HG03103 (cell line): ENCODE results near the gene GRIK4.

Source experiments
- ATAC-seq: cut with Tn5 transposase; IDR thresholded peaks from one replicate; pipeline ENCODE4 v1.9.1; 2021; ENCODE audit warnings: low read depth; ENCODE audit not compliant: unreplicated experiment

GRIK4 gene

DNA sequence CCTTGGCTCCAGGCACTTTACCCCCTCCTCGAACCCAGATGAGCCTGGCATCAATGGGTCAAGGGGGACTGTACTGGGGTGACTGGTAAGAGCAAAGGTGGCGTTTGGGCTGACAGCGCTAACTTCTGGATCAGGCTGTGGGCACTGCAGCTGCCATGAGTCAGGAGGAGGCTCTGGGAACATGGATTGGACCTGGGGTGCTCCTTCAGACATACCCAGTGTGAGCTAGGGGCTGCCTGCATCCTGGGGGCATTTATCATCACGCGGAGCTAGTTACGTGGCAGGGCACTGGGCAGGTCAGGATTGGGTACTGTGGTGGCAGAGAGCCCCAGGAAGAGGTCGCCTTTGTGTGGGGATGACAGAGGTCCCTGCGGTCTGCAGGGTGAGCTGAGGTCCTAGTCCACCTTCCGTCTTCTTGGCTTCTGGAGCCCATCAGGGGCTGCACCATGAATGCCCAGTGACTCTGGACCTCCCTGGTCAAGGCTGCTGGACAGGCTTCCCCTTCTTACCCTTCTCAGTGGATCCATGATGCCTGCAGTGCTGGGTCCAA is 13.1 kb downstream of the GRIK4 start:
- ATAC-seq = no peak

DNA sequence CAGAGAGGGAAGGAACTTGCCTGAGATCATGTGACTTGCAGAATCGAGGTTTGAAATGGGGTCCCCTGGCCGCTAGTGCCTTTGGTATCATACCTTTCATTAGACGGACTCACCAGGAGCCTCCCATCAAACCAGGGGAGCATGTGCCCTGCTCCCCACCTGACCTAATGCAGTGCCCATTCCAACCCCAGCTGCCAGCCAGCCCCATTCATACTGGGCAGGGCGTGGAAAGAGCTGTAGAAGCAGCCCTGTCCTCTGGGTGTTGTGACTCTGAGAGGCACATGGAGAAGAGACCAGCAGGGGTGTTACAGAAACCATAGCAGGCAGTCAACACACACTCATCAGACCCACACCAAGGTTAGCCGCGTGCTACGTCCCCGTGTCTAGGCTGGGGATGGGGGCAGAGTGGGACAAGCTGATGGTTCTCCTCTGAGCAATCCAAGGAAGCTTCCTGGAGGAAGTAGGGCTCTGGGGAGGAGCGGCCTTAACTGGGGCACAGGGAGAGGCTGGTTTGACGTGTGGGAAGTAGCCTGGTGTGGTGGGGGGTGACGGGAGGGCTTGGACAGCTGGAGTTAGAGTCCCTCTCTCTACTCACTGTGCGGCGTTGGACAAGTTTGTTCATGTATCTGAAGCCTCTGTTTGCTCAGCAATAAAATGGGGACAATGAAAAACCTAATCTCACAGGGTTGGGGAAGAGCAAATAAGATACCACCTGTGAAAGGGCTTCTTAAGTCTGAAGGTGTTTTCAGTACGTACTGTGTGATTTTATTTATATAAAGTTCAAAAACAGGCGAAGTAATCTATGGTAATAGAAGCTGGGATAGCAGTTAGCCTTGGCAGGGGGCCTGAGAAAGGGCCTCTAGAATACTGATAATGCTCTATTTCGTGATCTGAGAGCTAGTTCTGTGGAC is 14.0 kb downstream of the GRIK4 start:
- no peak for ATAC-seq

GRCh38 chr11:120526241-120526640 is 14.7 kb downstream of the GRIK4 start:
- no peak for ATAC-seq

DNA sequence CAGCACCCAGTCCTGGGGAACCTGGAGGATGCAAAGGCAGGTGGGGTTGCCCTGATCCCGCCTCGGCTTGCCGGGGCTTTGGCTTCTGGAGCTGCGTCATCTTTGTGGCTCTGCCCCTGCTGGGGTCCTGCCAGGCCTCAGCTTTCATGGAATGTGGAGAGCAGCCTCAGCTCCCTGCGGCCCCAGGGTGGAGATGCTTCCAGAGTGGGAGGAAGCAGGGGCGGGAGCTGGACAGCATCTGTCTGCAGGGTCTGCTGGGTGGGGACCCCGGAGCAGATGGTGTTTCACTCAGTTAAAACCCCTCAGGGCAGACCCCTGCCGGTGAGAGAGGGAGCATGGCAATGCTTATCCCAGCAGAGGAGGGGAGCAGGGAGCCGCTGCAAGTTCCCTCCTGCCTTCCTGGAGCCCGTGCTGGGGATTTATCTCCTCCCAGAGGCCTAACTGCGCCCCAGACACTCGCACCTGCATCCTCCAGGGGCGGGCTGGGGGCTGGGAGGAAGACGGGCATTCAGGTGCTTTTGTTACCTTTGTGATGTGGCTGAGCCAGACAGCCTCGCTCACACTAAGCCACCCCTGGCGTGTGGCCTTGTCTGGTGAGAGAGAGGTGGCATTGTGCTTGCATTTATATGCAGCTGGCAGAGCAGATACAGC is 15.7 kb downstream of the GRIK4 start:
- ATAC-seq = no peak

GRCh38 chr11:120528749-120529148 is 17.2 kb downstream of the GRIK4 start:
- no peak for ATAC-seq

GRCh38 chr11:120529214-120529613 is 17.7 kb downstream of the GRIK4 start:
- ATAC-seq = no peak

DNA sequence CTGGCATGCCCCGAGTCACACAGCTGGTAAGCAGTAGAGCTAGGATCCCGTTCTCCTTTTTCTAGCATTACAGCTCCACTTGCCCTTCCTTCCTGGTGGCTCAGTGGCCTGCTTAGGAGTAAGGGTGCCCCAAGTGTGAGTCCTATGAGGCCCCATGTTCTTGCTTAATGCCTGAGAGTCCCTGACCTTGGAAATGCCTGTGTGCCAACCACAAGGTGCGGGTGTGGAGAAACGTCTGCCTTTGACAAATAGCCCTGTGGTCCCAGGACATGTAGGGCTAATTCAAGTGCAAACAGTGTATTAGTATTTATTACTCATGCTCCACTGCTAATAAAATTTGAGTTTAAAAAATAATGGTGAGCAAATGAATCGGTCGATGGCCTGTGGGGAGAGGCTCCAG is 18.4 kb downstream of the GRIK4 start:
- ATAC-seq = no peak

- ATAC-seq = no peak
These were observed 20.7 kb downstream of the GRIK4 start for GRCh38 chr11:120532082-120532831.

- no peak for ATAC-seq
These were observed 21.3 kb downstream of the GRIK4 start for GRCh38 chr11:120532832-120533196.

GRCh38 chr11:120536091-120536796 is 24.7 kb downstream of the GRIK4 start:
- ATAC-seq = no peak

GRCh38 chr11:120536797-120537169 is 25.2 kb downstream of the GRIK4 start:
- no peak for ATAC-seq

DNA sequence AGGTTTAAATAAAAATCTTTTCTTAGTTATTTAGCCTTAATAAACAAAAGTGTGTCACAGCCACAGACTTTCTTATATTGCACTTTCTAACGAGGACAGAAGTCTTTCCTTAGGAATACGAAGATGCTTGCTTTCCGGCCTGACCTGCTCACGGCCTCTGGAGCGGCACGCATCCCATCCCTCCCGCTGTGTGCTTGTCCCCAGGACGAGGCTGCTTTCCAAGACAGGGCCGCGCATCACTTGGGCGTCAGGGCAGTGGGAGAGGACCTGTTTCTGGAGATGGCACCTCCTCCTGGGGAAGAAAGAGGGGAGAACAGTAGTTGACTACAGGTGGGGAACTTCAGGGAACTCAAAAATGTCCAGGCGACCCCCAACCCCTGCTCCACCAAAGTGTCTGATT is 26.4 kb downstream of the GRIK4 start:
- no peak for ATAC-seq

DNA sequence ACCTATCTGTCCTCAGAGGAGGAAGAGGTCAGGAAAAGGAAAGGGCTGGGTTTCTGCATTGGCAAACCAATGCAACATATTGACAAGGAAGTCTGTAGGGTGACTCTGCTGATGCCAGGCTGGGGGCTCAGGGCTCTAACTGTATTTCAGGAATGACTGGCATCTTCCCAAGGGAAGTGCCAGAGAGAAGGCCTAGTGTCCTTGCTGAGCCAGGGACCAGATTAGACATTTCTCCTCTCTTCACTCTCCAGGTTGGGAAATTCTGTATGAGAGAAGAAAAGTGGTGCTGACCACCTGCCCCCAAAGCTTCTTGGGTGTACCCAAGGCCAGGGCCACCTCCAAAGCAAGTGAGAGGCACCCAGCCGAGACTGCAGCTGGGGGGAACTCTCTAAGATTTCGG is 27.2 kb downstream of the GRIK4 start:
- ATAC-seq = no peak

DNA sequence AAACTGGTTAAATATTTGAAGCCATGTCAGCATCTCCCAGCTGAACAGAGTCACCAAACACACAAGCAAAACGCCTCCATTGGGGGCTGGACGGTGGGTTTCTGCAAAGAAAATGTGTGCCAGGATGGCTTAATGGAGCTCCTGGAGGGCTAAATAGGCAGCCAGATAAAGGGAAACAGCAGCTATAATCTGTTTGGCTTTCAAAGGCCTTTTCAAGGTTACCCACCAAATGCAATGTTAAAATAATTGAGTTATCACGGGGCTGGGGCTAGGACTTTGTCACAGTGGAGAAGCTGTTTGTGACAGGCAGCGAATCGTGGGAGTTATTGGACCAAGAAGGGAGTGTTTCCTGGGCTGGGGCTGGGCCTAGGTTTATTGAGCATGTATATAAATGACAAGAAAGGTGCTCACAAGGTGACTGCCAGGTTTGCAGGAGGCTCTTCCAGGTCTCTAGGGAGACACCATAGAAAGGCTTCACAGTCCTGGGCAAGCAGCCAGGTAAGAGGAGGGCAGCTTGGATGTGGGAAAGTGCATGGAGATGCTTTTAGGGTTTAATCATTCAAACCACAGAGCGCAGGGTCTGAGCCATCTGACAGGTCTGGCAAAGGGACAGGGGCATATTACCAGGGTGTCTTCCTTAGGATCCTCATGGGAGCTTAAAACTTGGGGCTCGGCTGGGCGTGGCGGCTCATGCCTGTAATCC is 28.3 kb downstream of the GRIK4 start:
- ATAC-seq = no peak

DNA sequence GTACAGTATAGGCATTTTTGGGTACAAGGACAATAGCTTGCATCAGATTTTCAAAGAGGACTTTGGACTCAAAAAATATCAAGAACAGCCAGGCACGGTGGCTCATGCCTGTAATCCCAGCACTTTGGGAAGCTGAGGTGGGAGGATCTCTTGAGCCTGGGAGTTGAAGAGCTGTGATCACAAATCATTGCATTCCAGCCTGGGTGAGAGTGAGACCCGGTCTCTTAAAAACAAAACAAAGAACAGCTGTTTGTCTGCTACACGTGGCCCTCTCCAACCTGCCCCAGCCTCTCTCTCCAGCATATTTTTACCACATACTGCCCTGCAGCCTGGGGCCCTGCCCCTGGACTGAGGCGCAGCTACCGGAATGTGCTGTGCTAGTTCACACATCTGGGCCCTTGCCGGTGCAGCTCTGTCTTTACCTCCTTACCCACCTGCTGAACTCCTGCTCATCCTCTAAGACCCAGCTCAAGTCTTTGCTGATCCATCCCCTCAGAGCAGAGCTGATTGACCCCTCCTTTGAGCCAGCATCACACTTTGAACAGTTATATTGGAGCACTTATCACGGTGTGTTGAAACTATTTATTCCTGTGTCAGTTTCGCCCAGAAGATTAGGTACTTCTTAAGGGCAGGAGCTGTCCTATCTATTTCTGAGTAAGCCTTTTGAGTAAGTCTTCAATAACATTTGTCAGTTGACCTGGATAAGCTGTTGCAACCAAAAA is 29.4 kb downstream of the GRIK4 start:
- no peak for ATAC-seq

- no peak for ATAC-seq
These were observed 32.1 kb downstream of the GRIK4 start for GRCh38 chr11:120543521-120544215.

DNA sequence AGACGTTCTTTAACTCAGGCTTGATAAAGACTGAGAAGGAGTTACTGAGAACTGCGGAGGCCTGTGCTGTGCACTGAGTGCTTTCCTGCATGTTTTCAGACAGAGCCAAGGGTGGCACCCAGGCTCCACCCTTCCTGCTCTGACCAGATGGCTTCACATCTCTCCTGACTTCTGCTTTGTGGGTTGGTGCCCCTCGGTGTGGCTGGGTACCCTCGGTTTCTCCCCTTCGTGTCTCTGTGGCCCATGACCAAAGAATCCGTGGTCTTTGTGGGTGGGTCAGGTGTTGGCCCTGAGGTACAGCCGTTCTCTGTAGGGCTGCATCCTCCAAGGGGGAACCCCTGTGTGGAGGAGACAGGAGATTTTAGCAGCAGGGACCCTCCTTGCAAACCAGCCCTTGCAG is 34.3 kb downstream of the GRIK4 start:
- ATAC-seq = no peak

- ATAC-seq = no peak
These were observed 35.0 kb downstream of the GRIK4 start for GRCh38 chr11:120546312-120547205.
